DOHH2 (cell line): Measurements from ENCODE around the gene TBL1XR1.

Experiments
- EZH2phosphoT487 ChIP-seq: fragments of 200-600 bp; sonication (generic); IDR thresholded peaks from 2 replicates; pipeline ENCODE4 v1.6.1; 2017; ENCODE audit warnings: borderline replicate concordance, mild to moderate bottlenecking, antibody characterized with exemption, low read length, moderate library complexity, mixed read lengths
- TF ChIP-seq, protein P1 (sequence below): fragments of 200-600 bp; sonication (generic); IDR thresholded peaks from one replicate; pipeline ENCODE4 v1.5.1; 2014; ENCODE audit warnings: antibody characterized with exemption, mild to moderate bottlenecking, low read depth, low read length; ENCODE audit not compliant: poor library complexity, severe bottlenecking

DNA sequence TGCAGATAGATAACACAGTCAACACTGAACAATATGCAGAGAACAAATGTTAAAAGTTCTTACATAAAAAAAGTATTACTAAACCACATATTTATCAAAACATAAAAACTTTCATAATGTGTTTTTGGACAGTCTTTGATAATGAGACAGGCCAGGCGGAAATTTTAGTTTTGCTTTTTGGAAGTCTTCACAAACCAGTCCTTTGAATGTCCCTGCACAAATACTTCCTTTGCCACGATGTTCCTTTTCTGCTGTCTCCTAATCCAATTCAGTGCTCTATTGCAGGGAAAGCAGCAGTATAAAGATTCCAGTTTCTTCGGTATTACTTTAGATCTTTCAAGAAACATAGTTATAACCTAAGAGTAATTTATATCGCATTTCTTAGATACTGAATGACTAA is 135.9 kb downstream of the TBL1XR1 start:
- TF ChIP-seq, protein P1, sequence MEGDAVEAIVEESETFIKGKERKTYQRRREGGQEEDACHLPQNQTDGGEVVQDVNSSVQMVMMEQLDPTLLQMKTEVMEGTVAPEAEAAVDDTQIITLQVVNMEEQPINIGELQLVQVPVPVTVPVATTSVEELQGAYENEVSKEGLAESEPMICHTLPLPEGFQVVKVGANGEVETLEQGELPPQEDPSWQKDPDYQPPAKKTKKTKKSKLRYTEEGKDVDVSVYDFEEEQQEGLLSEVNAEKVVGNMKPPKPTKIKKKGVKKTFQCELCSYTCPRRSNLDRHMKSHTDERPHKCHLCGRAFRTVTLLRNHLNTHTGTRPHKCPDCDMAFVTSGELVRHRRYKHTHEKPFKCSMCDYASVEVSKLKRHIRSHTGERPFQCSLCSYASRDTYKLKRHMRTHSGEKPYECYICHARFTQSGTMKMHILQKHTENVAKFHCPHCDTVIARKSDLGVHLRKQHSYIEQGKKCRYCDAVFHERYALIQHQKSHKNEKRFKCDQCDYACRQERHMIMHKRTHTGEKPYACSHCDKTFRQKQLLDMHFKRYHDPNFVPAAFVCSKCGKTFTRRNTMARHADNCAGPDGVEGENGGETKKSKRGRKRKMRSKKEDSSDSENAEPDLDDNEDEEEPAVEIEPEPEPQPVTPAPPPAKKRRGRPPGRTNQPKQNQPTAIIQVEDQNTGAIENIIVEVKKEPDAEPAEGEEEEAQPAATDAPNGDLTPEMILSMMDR = no peak
- no peak for TF ChIP-seq EZH2phosphoT487
